NCI-H2081 (cell line): ENCODE measurements around the gene PGBD4.

Experiments
- DNase-seq, 2 experiments: peaks; one replicate each; lab custom pipeline; 2025; lab: John Stamatoyannopoulos, UW

The PGBD4 gene

DNA sequence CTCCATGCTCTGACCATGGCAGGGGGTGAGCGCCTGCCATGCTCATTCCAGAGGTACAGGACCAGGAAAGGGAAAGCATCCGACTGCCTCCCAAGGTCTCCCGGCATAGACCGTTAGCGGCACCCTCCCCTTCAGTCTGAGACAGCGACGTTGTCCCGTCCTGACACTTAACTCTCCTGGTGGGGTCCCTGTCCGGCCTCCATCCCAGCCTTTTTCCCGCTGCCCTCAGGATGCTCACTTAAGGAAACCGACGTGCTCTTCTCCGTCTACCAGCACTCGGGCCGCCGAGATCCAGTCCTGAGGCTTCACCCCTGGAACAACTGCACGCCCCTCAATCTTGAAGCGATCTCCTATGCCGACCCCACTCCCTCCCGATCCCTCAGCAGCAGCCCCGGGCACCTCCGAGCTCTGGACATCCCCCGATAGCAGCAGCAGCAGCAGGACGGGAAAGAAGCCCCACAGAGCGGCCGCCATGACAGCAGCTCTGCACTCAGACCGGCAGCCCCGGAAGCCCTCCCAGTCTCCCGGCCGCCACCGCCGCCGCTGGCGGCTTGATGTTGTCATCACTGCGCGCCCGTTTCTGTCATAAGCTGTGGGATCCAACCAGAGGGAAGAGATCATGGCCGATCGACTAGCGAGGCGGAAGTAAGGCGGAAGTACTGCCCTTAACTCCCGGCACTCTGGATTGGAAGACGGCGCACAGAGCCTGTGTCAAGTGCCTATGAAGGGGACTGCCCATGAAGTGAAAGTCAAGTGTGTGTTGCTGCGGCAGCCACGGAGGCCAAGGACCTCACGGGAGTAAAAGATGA is at the start of gene PGBD4, which contains the start of gene EMC7:
Gene PGBD4, plus strand, starts transcription at position 718 of the 809 bp plus-strand sequence. CDS start 449 bp downstream, outside the sequence.
Gene EMC7, minus strand, starts transcription at position 497 of the 809 bp plus-strand sequence. Its CDS starts 23 bp downstream, at position 474.
- peak; percentile 97 to 99 for DNase-seq

DNA sequence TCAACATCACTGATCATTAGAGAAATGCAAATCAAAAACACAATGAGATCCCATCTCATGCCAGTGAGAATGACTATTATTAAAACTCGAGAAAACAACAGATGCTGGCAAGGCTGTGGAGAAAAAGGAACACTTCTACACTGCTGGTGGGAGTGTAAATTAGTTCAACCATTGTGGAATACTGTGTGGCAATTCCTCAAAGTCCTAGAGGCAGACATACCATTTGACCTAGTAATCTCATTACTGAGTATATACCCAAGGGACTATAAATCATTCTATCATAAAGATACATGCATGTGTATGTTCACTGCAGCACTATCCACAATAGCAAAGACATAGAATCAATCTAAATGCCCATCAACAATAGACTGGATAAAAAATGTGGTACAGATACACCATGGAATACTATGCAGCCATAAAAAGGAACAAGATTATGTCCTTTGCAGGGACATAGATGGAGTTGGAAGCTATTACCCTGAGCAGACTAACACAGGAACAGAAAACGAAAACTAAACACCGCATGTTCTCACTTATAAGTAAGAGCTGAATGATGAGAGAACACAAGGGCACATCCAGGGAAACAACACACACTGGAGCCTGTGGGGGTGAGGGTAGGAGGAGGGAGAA is 47.7 kb upstream of the PGBD4 start:
- no peak for DNase-seq

DNA sequence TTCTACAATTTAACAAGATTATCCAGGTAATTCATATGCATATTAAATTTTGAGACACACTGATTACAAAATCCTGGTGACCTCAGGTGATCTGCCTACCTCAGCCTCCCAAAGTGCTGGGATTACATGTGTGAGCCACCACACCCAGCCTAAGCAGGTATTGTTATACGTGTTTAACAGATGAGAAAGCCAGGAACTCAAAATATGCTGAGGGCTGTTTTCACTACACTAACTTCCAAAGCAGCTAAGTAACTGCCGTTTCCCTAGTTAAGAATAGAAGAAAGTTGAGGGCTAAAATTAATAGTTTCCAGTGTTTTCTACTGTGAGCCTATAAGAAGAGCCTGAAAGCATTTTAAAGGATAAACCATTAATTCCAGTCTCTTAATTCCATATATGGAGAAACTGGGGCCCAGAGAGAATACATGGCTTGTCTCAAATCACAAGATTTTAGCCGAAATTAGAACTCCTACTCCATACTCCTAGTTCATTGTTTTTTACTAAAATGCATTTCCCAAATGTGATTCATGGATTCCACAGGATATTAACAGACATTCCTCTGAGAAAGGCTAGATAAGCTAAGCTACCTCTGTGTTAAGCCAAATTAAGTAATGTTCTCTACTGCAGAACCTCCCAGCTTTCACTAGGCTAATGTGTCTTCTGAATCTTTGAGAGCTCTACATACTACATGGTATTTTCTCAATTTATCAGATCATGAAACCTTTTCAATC is 45.9 kb upstream of the PGBD4 start:
- DNase-seq: no peak

DNA sequence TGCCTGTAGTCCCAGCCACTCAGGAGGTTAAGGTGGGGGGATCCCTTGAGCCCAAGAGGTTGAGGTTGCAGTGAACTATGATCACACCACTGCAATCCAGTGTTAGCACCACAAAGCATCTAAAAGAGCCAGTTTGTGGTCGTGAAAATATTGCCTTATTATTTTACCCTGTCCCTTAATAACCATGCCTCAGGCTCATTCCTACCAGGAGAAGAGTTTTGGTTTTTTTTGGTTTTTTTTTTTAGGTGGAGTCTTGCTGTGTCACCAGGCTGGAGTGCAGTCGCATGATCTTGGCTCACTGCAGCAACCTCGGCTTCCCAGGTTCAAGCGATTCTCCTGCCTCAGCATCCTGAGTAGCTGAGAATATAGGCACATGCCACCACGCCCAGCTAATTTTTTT is 45.0 kb upstream of the PGBD4 start:
- no peak for DNase-seq

DNA sequence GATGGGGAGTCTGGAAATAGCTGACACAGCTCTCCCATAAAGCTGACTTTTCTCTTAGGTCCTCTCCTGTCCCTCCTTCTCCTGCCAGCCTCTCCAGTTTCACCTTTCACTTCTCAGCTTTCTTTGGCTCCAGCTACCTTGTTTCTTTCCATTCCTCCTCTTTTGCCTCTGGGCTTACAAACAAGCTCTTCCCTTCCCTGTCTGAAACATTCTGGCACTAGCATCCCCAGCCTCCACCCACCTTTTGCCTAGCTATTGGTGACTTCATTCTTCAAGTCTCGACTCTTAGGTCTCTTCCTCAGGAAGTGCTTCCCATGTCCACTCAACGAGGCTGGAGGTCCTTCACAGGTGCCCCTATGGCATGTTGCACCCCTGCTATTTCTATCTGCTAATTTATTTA is 42.4 kb upstream of the PGBD4 start:
- DNase-seq: no peak

DNA sequence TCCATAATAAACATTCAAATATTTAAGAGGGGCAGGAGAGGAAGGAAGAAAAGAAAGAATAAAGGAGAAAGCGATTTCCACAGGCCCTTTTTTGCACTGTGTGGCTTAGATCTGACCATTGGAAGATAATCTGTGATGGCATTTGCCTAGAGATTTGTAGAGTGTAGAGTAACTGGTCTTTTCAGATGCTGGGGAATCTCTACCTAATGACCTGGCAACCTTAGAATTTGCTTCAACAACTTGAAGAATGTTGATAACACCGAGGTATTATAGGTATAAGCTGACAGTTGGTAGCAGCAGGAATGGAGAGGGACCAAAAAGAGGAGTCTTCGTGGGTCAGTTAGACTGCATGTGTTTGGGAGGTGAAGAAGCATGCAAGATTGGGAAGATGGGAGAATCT is 41.9 kb upstream of the PGBD4 start:
- DNase-seq: no peak

DNA sequence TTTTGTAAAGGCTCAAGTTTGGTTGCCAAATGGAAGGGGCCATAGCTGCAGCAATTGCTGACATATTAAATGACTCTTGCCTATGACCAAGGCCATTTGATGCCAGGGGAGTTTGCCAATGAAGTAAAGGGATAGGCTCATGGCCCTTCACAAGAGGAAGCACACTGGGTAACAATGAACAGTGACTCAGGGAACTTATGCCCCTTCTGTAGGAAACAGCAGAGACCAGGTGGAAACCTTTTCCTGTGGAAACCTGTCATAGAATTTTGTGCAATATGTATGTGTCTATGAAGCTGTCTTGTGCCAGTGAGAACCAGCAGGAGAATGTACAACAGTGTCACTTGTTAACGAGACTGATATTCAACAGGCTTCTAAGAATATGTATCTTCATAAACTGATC is 37.4 kb upstream of the PGBD4 start:
- DNase-seq: no peak

DNA sequence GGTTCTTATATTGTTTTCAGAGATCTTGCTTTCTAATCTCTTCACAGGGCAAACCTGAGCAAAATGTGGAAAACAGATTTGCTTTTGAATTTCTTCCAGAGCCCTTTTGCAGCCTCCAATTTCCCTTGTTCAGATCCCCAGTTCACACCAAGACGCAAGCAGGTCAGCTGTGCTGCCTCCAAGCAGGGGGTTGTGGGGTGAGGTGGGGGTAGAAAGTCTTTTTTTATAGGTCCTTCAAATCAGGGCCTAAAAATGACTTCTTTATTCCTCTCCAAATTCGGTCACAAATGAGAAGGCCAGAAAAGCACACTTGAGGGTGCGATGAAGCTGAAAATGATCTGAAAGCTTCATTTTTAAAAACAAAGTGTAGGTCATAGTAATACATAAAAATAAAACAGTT is 36.6 kb upstream of the PGBD4 start:
- DNase-seq: no peak

DNA sequence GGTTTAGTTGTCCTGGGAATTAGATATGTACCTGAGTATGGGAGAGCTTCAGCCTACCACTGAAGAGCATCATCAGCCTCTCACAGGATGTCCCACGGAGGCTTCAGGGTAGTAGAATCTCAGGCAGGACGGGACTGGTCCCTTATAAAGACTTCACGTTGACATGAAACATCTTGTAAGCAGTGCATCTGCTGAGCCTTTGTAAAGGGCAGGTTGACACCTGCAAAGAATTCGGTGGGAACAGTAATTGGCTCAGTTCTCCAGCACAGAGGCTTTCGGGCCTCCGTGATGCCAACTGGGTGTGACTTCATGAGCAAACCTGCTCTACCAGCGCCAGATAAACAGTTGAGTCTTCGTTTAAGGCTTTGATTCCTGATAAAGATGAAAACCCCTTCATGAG is 35.9 kb upstream of the PGBD4 start:
- DNase-seq: no peak

DNA sequence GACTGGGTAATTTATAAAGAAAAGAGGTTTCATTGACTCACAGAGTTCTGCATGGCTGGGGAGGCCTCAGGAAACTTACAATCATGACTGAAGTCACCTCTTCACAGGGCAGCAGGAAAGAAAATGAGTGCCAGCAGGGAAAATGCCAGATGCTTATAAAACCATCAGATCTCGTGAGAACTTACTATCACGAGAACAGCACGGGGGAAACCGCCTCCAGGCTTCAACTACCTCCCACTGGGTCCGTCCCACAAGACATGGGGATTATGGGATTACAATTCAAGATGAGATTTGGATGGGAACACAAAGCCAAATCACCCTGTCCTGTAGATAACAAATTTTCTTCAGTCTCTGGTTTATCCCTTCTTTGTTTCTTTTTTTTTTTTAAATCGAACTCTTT is 31.9 kb upstream of the PGBD4 start:
- no peak for DNase-seq

DNA sequence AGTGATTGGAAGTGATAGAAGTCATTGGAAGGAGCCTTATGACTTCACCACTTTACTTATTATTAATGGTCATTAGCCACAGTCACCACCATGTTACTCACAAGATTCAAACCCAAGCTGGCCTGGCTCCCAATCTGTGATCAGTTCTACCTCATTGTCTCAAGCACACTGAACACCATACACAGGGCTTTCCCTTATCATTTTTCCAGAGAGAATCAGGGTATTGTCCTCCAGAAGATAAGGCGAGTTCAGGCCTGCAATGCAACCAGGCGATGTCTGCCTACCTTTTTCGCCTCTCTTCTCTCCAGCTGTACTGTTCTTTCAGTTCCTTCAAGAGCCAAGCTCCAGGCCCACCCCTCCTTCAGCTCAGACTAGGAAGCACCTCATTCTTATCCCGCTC is 25.1 kb upstream of the PGBD4 start:
- no peak for DNase-seq

DNA sequence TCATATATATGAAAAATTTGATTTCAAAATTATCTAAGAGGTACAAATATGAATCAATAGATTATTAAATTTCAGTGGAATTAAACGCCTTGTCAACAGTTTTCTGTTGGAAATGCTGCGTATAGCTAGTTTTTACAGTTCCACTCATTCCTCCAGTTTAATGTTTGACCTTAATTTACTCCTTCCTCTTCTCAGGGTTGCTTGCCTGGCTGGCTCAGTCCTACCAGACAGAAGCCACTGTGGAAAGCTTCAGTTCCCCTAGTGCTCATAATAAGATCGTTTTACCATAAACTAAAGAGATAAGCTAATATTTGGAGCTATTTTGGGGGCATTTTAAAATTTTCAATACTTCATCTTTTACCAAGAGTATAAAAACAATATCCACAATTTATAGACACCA is 23.0 kb upstream of the PGBD4 start:
- no peak for DNase-seq

DNA sequence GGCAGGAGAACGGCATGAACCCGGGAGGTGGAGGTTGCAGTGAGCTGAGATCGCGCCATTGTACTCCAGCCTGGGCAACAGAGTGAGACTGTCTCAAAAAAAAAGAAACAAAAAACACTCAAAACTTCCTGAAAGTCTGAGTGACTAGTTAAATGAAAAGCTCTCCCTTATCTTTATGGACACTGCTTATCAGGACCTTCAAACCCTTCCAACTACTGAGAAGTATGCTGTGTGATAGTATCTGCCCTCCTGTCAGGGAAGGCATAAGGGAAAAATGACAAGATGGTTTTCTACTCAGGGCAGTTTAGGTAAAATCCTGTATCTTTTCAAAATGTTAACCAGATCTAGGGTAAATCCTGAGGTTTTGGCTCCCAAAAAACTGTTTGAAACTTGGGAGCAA is 22.0 kb upstream of the PGBD4 start:
- DNase-seq: no peak

DNA sequence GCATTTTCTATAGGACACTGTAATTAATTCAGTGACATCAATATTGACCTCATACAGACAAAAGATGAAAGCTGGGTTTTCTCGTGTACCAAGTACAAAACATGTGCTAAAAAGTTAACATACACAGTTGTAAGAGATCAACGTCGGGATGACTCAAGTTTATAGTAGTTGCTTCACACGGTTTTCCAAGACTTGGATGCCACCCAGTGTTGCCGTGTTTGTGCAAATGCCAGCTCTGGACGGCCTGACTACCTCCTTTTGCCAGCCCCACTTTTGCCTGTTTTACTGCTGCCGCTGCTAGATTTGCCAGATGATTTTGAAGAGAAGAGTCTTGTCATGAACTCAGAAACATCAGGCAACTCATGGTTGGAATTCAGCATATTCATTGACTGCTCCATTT is 17.8 kb upstream of the PGBD4 start:
- no peak for DNase-seq

DNA sequence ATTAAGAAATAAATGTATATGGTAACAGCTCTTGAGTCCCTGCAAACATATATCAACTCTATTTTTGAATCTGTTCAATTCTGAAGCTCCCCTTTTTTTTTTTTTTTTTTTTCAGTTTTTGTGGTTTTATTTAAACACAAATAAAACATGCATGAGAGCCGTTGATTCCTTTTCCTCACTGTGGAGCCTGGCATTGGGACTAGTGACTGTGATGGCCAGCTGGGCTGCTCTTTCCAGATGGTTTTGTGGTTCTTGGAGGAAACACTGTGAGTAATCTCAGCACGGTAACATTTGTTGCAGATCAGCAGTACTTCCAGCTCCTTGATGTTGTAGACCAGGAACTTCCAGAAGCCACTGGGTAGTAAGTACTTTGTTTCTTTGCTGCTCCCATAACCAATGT is 16.1 kb upstream of the PGBD4 start:
- no peak for DNase-seq

DNA sequence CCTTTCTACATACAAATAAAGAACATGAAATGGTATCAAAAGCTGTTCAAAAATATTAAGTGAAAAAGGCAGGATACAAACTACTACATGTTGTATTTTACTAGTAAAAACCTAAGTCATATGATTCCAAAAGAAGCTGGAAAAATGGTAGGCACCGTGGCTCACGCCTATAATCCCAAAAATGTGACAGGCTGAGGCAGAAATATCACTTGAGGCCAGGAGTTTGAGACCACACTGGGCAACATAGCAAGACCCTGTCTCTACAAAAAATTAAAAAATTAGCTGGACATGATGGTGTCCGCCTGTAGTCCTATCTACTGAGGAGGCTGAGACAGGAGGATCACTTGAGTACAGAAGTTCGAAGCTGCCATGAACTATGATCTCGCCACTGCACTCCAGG is 2.0 kb upstream of the PGBD4 start:
- no peak for DNase-seq

DNA sequence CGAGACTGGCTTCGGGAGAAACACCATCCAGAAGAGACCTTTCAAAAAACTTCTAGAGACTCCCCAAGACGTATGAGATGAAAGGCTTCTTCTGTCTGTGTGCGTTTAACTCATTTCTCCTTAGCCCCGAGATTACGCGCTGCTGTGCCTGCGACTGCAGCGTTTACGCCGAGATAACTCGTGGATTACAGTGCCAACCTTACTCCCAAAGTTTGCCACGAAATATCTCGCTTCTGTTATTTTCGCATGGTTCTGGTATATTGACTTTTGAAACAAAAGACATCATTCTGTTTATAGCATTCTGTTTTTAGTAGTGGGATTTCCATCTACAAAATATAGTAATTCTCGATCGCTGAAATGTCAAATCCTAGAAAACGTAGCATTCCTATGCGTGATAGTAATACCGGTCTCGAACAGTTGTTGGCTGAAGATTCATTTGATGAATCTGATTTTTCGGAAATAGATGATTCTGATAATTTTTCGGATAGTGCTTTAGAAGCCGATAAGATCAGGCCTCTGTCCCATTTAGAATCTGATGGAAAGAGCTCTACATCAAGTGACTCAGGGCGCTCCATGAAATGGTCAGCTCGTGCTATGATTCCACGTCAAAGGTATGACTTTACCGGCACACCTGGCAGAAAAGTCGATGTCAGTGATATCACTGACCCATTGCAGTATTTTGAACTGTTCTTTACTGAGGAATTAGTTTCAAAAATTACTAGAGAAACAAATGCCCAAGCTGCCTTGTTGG is 467 bp downstream of the PGBD4 start:
- no peak for DNase-seq

DNA sequence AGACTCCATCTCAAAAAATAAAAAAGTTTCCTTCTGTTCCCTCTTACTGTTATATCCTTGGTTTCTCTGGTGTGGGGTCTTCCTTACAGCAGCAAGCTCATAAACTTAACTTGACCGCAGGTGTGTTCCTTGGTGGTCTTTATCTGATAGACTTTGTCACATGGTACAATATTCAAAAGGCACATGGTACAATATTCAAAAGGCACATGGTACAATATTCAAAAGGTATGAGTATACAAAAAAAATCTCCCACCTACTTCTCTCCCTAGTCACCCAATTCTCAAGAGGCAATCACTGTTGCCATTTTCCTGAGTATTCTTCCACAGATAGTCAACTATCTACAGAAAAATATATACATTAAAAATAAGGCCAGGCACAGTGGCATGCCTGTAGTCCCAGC is 4.5 kb downstream of the PGBD4 start:
- no peak for DNase-seq

DNA sequence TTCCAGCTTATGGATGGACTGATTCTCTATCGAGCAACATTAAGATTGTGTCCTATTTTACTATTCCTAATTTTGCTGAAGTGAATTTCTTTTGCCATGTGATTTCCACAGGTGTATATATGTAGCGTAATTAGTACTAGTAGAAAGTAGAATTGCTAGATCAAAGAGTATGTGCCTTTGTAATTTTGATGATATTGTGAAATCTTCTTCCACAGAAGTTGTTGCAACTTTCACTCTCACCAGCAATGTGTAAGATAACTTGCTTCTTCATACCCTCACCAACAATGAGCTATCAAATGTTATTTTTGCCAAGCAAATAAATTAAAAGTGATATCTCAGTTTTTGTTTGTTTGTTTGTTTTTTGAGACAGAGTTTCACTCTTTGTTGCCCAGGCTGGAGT is 5.4 kb downstream of the PGBD4 start:
- no peak for DNase-seq

DNA sequence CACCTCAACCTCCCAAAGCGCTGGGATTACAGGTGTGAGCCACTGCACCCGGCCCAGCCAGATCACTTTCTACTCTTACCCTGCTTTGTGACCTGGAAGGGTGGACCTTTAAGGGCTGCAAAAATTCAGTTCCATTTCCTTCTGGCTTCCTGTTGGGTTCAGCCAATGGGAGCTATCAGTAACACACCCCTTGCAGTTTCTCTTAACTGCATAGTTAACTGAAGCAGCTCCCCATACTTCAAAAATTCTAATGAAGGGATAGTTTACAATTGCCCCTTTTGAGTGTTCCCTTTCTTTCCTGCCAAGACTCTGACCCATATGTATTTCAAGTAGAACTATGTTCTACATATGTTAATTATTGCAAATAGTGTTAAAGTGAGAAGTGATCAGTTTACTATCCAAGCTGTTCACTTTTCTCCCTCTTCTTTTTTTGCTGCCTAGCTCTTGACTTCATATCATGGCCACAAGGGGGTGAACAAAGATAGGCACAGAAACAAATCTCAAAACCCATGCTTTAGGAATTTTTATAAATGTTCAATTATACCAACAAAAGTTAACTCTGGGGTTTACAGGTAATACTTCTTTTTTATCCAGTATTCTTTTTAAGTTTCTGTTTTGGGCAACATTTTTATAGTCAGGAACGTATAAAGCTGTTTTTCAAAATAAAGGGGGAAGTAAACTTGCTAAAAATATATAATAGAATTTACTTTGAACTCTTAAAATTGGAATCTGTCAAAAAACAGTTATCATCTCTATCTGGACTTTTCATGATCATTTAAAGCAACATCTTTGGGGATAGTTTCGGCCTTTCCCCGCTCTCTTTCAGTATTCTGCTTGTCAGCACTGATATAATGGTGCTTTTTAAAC is 8.1 kb downstream of the PGBD4 start:
- peak; percentile 5 to 15 for DNase-seq

DNA sequence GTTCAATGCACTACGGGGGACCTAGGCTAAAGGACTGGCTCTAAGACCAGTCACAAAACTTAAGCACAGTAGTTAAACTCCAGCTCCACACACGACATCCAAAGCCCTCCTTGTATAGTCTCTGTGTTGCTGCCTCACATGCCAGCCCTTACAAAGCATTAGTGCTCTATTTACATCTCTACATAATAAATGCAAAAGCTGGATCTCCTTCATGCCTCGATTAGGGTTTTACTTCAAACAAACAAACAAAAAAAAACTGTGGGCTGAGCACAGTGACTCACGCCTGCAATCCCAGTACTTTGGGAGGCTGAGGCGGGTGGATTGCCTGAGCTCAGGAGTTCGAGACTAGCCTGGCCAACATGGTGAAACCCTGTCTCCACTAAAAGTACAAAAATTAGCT is 9.6 kb downstream of the PGBD4 start:
- no peak for DNase-seq
